Kidney epithelial cell (primary cell): ENCODE data around the gene MFAP2. TPM values are rescaled to one million over a fixed set of nuclear protein-coding genes. Genes with fewer than 3 reads are reported as not detected.
"Not testable (repeated sequence)": the region's sequence is repeated elsewhere in the genome, so short reads cannot be mapped to it uniquely, and the experiment has no call there.

ENCODE experiments used
- DNase-seq: peaks from one replicate; pipeline ENCODE4 v3.0.0-alpha.2; 2010; ENCODE audit warnings: low read depth
- H3K27me3 ChIP-seq: 2 replicates; pipeline ENCODE4 v1.6.0; 2011; ENCODE audit warnings: low read length; ENCODE audit not compliant: control insufficient read depth, insufficient read depth
- H3K36me3 ChIP-seq: 2 replicates; pipeline ENCODE4 v1.5.1; 2011; ENCODE audit warnings: low read length; ENCODE audit not compliant: control insufficient read depth, insufficient read depth
- H3K4me3 ChIP-seq: 2 replicates; pipeline ENCODE4 v1.5.1; 2011; ENCODE audit warnings: low read depth, mild to moderate bottlenecking, control low read depth, low read length
- CTCF ChIP-seq: IDR thresholded peaks from 2 replicates; pipeline ENCODE4 v1.5.1; 2011; ENCODE audit warnings: mild to moderate bottlenecking, moderate library complexity, low read length, control low read depth, inconsistent platforms; ENCODE audit not compliant: insufficient read depth, poor library complexity, severe bottlenecking
- total RNA-seq: library from RNA; depleted of rRNA; stranded (reverse); fragments of >200 nt; gene quantifications from 2 replicates; pipeline ENCODE4 v1.2.3, GENCODE V29; 2015

MFAP2 gene
- total RNA-seq, 1 donor from 2014 or later: 58.2 TPM

- H3K4me3 ChIP-seq: no peak overlapping the region
- no peak for DNase-seq
- H3K27me3 ChIP-seq: no peaks in the 10 kb centered on the region
- no peak for TF ChIP-seq CTCF
- H3K36me3 ChIP-seq: peaks cover 1% of the 10 kb centered on the region
Observed at GRCh38 chr1:16968372-16968771, 12.0 kb downstream of the MFAP2 start.

- Histone ChIP-seq H3K4me3 (no peak overlapping the region), H3K36me3 (no peaks in the 10 kb centered on the region), H3K27me3 (no peaks in the 10 kb centered on the region)
- DNase-seq: no peak
- no peak for TF ChIP-seq CTCF
Observed at GRCh38 chr1:16967962-16968361, 12.5 kb downstream of the MFAP2 start.

- no peak overlapping the region for H3K4me3 ChIP-seq
- no peak for TF ChIP-seq CTCF
- DNase-seq: no peak
Observed at GRCh38 chr1:16967095-16967575, 13.3 kb downstream of the MFAP2 start.

GRCh38 chr1:16966282-16966681 lies 14.1 kb downstream of the MFAP2 start:
- no peak for TF ChIP-seq CTCF
- no peak for DNase-seq
- no peak overlapping the region for H3K4me3 ChIP-seq
- no peaks in the 10 kb centered on the region for H3K36me3 ChIP-seq
- no peaks in the 10 kb centered on the region for H3K27me3 ChIP-seq

More at GRCh38 chr1:16967095-16967575, 13.3 kb downstream of the MFAP2 start:
- Histone ChIP-seq H3K36me3 (no peaks in the 10 kb centered on the region), H3K27me3 (no peaks in the 10 kb centered on the region)

- no peaks in the 10 kb centered on the region for H3K27me3 ChIP-seq
- no peak for TF ChIP-seq CTCF
- no peaks in the 10 kb centered on the region for H3K36me3 ChIP-seq
- no peak overlapping the region for H3K4me3 ChIP-seq
- DNase-seq: no peak
Observed at GRCh38 chr1:16965486-16966067, 14.8 kb downstream of the MFAP2 start.

- not testable (repeated sequence) for H3K4me3 ChIP-seq, DNase-seq, H3K36me3 ChIP-seq, H3K27me3 ChIP-seq
Observed at GRCh38 chr1:16964169-16964568, 16.3 kb downstream of the MFAP2 start.
